Measurements from ENCODE around the gene LIN37.

Gene LIN37

GRCh38 chr19:35731779-35732405 lies 16.5 kb upstream of the LIN37 start:
- peaks cover 68% of the 10 kb centered on the region for H3K36me3 ChIP-seq (replicated peaks; ENCODE audit: low read depth, low read length)
- H3K4me1 ChIP-seq (ENCODE audit: low read length) = no peaks in the 10 kb centered on the region
- no peak overlapping the region for H3K4me3 ChIP-seq (ENCODE audit: low read length)
- no peaks in the 10 kb centered on the region for H3K27me3 ChIP-seq (ENCODE audit: low read depth, low read length)
- TF ChIP-seq EZH2phosphoT487 (IDR thresholded peaks at IDR 0.05; ENCODE audit: low read depth) (no peak), CTCF (IDR thresholded peaks at IDR 0.05; ENCODE audit: low read depth, low read length) (no peak)
- no peak overlapping the region for H2AFZ ChIP-seq (ENCODE audit: low read depth, low read length)
- no peaks in the 10 kb centered on the region; the same call in 1 of the 2 replicates for H4K20me1 ChIP-seq (ENCODE audit: insufficient read depth, low read length)
- no peaks in the 10 kb centered on the region for H3K79me2 ChIP-seq (ENCODE audit: low read length)
- H3K27ac ChIP-seq (ENCODE audit: low read length) = no peak overlapping the region
- no peak overlapping the region for H3K4me2 ChIP-seq (ENCODE audit: low read length)
- H3K9ac ChIP-seq (ENCODE audit: low read length) = no peak overlapping the region
- H3K9me3 ChIP-seq (ENCODE audit: insufficient read depth, low read length) = no peaks in the 10 kb centered on the region

GRCh38 chr19:35732540-35733179 lies 15.7 kb upstream of the LIN37 start:
- Histone ChIP-seq H3K79me2 (ENCODE audit: low read length) (no peaks in the 10 kb centered on the region), H3K4me3 (ENCODE audit: low read length) (no peak overlapping the region), H3K36me3 (replicated peaks; ENCODE audit: low read depth, low read length) (peaks cover 66% of the 10 kb centered on the region), H3K9ac (ENCODE audit: low read length) (no peak overlapping the region), H3K27ac (ENCODE audit: low read length) (no peak overlapping the region), H3K9me3 (ENCODE audit: insufficient read depth, low read length) (no peaks in the 10 kb centered on the region), H3K4me1 (ENCODE audit: low read length) (no peaks in the 10 kb centered on the region), H3K4me2 (ENCODE audit: low read length) (no peak overlapping the region), H3K27me3 (ENCODE audit: low read depth, low read length) (no peaks in the 10 kb centered on the region), H2AFZ (ENCODE audit: low read depth, low read length) (no peak overlapping the region), H4K20me1 (ENCODE audit: insufficient read depth, low read length) (no peaks in the 10 kb centered on the region; the same call in 1 of the 2 replicates)
- TF ChIP-seq CTCF (IDR thresholded peaks at IDR 0.05; ENCODE audit: low read depth, low read length) = no peak
- no peak for TF ChIP-seq EZH2phosphoT487 (IDR thresholded peaks at IDR 0.05; ENCODE audit: low read depth)

- no peak overlapping the region for H3K27ac ChIP-seq (ENCODE audit: low read length)
- no peak overlapping the region for H3K4me3 ChIP-seq (ENCODE audit: low read length)
- H3K9me3 ChIP-seq (ENCODE audit: insufficient read depth, low read length) = no peaks in the 10 kb centered on the region
- H2AFZ ChIP-seq (ENCODE audit: low read depth, low read length) = no peak overlapping the region
- H3K9ac ChIP-seq (ENCODE audit: low read length) = no peak overlapping the region
- H3K79me2 ChIP-seq (ENCODE audit: low read length) = no peaks in the 10 kb centered on the region
- TF ChIP-seq CTCF (IDR thresholded peaks at IDR 0.05; ENCODE audit: low read depth, low read length) = no peak
- no peak for TF ChIP-seq EZH2phosphoT487 (IDR thresholded peaks at IDR 0.05; ENCODE audit: low read depth)
- no peak overlapping the region for H3K4me2 ChIP-seq (ENCODE audit: low read length)
- no peaks in the 10 kb centered on the region for H3K27me3 ChIP-seq (ENCODE audit: low read depth, low read length)
- no peaks in the 10 kb centered on the region for H3K4me1 ChIP-seq (ENCODE audit: low read length)
- H3K36me3 ChIP-seq (replicated peaks; ENCODE audit: low read depth, low read length) = peaks cover 67% of the 10 kb centered on the region
- H4K20me1 ChIP-seq (ENCODE audit: insufficient read depth, low read length) = no peaks in the 10 kb centered on the region; the same call in 1 of the 2 replicates
These were observed 14.9 kb upstream of the LIN37 start for GRCh38 chr19:35733180-35734125.

- H3K27me3 ChIP-seq (ENCODE audit: low read depth, low read length) = no peaks in the 10 kb centered on the region
- H3K4me3 ChIP-seq (ENCODE audit: low read length) = no peak overlapping the region
- no peaks in the 10 kb centered on the region for H3K4me1 ChIP-seq (ENCODE audit: low read length)
- no peak overlapping the region for H3K9ac ChIP-seq (ENCODE audit: low read length)
- no peak overlapping the region for H3K27ac ChIP-seq (ENCODE audit: low read length)
- peaks cover 5% of the 10 kb centered on the region; the same call in 1 of the 2 replicates for H4K20me1 ChIP-seq (ENCODE audit: insufficient read depth, low read length)
- H3K79me2 ChIP-seq (ENCODE audit: low read length) = no peaks in the 10 kb centered on the region
- peaks cover 67% of the 10 kb centered on the region for H3K36me3 ChIP-seq (replicated peaks; ENCODE audit: low read depth, low read length)
- TF ChIP-seq EZH2phosphoT487 (IDR thresholded peaks at IDR 0.05; ENCODE audit: low read depth) (no peak), CTCF (IDR thresholded peaks at IDR 0.05; ENCODE audit: low read depth, low read length) (no peak)
- H2AFZ ChIP-seq (ENCODE audit: low read depth, low read length) = no peak overlapping the region
- H3K9me3 ChIP-seq (ENCODE audit: insufficient read depth, low read length) = no peaks in the 10 kb centered on the region
- H3K4me2 ChIP-seq (ENCODE audit: low read length) = no peak overlapping the region
These were observed 14.1 kb upstream of the LIN37 start for GRCh38 chr19:35734273-35734672.
